ENCODE results near the gene PSD4. TPM values are rescaled to one million over a fixed set of nuclear protein-coding genes. Genes with fewer than 3 reads are reported as not detected.

The PSD4 gene
- total and polyA plus RNA-seq, 2 of the 4 experiments (the other 2 are of a cell fraction): 0.36 to 0.70 TPM

- TF ChIP-seq MXI1 (IDR thresholded peaks at IDR 0.05; ENCODE audit: borderline replicate concordance, low read depth, low read length) (no peak), FOS (IDR thresholded peaks at IDR 0.05; ENCODE audit: low read depth, low read length) (no peak)
Measured at GRCh38 chr2:113236367-113237159, 62.8 kb downstream of the PSD4 start (continued).

GRCh38 chr2:113237604-113238160 lies 63.9 kb downstream of the PSD4 start:
- Histone ChIP-seq H3K18ac (ENCODE audit: low read depth, low read length) (no peak overlapping the region), H3K56ac (ENCODE audit: extremely low read depth, insufficient read depth, low read length) (no peak overlapping the region), H3K4me2 (ENCODE audit: low read depth, low read length) (no peak overlapping the region), H2AK5ac (ENCODE audit: low read depth, low read length) (peak overlapping the region; percentile 27; the same call in 1 of the 2 replicates), H4K20me1 (ENCODE audit: insufficient read depth, low read length) (peaks cover 7% of the 10 kb centered on the region), H2BK15ac (ENCODE audit: low read depth, low read length) (0 out of 3 replicates have a peak overlapping the region, but pooled peaks have one; percentile 17), H2BK20ac (ENCODE audit: low read depth, low read length) (no peak overlapping the region), H2AK9ac (replicated peaks; ENCODE audit: low read depth, low read length, poor library complexity) (no peak overlapping the region), H3K27ac (ENCODE audit: insufficient read depth, low read length) (no peak overlapping the region), H3K4ac (ENCODE audit: low read depth, low read length) (no peak overlapping the region), H3K9me3 (ENCODE audit: control insufficient read depth, insufficient read depth, low read length) (no peaks in the 10 kb centered on the region), H3K79me1 (ENCODE audit: low read depth in 1 of 2, low read length in 2 of 2) (peaks cover 0 to 15% of the 10 kb centered on the region in 2 experiments; a peak in 1 of 4 replicates), H3K14ac (replicated peaks; ENCODE audit: low read depth, low read length) (no peak overlapping the region), H2AFZ (replicated peaks; ENCODE audit: low read length, poor library complexity) (no peak overlapping the region), H2BK5ac (ENCODE audit: low read depth, low read length, poor library complexity, severe bottlenecking) (no peak overlapping the region), H4K8ac (ENCODE audit: low read depth in 2 of 2, low read length in 2 of 2) (no peak overlapping the region), H3K27me3 (ENCODE audit: control insufficient read depth, insufficient read depth, low read length) (no peaks in the 10 kb centered on the region), H3K4me1 (ENCODE audit: control insufficient read depth, insufficient read depth, low read length) (peaks cover 15% of the 10 kb centered on the region), H4K5ac (ENCODE audit: low read depth, low read length) (peak overlapping the region; percentile 18; the same call in 1 of the 2 replicates), H2BK120ac (ENCODE audit: low read depth, low read length) (no peak overlapping the region), H4K91ac (ENCODE audit: insufficient read depth, low read depth, low read length) (no peak overlapping the region), H3K4me3 (ENCODE audit: insufficient read depth, low read depth, low read length) (no peak overlapping the region), H3K36me3 (ENCODE audit: control insufficient read depth, insufficient read depth, low read length) (peaks cover 2% of the 10 kb centered on the region; the same call in 1 of the 2 replicates), H3K9ac (ENCODE audit: low read depth, low read length) (no peak overlapping the region), H3K9me1 (ENCODE audit: insufficient read depth, low read length) (peaks cover 21% of the 10 kb centered on the region), H3K23ac (ENCODE audit: low read depth, low read length) (no peak overlapping the region)
- ATAC-seq (ENCODE audit: low read depth) (no peak), DNase-seq (no peak)
- 89% methylated on average over 4 of the region's 9 CpGs; no CpG with 5 or more reads in 1 of the 2 experiments for WGBS, 2 experiments (ENCODE audit: extremely low coverage in 2 of 2, insufficient read length in 1 of 2)
- TSS peak; percentile 35 for BruUV-seq (replicated peaks)
- POLR2A ChIA-PET (ENCODE audit: unreplicated experiment): no interaction called here
- CTCF ChIA-PET: interaction anchor here (0.7 to 0.9 kb wide), 2 partner anchors 34 kb away, joined by 3 read pairs; no protein-coding TSS in a partner anchor
- intact Hi-C loops (cut with micrococcal nuclease) (no loop called here), dilution Hi-C loops (cut with HindIII; ENCODE audit: low sequenced_read_pairs, unreplicated experiment) (no loop called here), in situ Hi-C loops (cut with MboI; ENCODE audit: low sequenced_read_pairs) (no loop called here)
- TF ChIP-seq CHD1 (IDR thresholded peaks at IDR 0.05; ENCODE audit: low read depth, low read length): no peak
- no peak for TF ChIP-seq ELK1 (IDR thresholded peaks at IDR 0.05; ENCODE audit: borderline replicate concordance, low read depth, low read length)
- no peak for TF ChIP-seq MAFK (IDR thresholded peaks at IDR 0.05; ENCODE audit: low read depth, low read length)
- no peak for TF ChIP-seq FOS (IDR thresholded peaks at IDR 0.05; ENCODE audit: low read depth, low read length)
- TF ChIP-seq NFE2L2 (IDR thresholded peaks at IDR 0.05; ENCODE audit: low read depth, low read length): no peak
- TF ChIP-seq POLR2A (IDR thresholded peaks at IDR 0.05; ENCODE audit: low read depth, low read length): no peak
- TF ChIP-seq CTCF (conservative IDR thresholded peaks at IDR 0.05; ENCODE audit: low read depth, low read length): no peak
- TF ChIP-seq USF2 (IDR thresholded peaks at IDR 0.05; ENCODE audit: low read depth, low read length): no peak
- no peak for TF ChIP-seq SMC3 (IDR thresholded peaks at IDR 0.05; ENCODE audit: low read depth, low read length)
- no peak for TF ChIP-seq RFX5 (IDR thresholded peaks at IDR 0.05; ENCODE audit: low read depth, low read length)
- TF ChIP-seq RAD21 (IDR thresholded peaks at IDR 0.05; ENCODE audit: low read length): no peak
